ENCODE measurements around the gene NUP210L. TPM values are rescaled to one million over a fixed set of nuclear protein-coding genes. Genes with fewer than 3 reads are reported as not detected.

The NUP210L gene
- total RNA-seq, 1 donor from 2014 or later, result not detected

GRCh38 chr1:154176337-154176736 lies 21.5 kb upstream of the NUP210L start:
- H3K27me3 ChIP-seq (ENCODE audit: control insufficient read depth, insufficient read depth, low read length), result no peaks in the 10 kb centered on the region
- peak; percentile 41 for DNase-seq (ENCODE audit: low read depth)
- no peak overlapping the region for H3K4me3 ChIP-seq (ENCODE audit: low read depth, low read length)
- no peaks in the 10 kb centered on the region for H3K36me3 ChIP-seq (ENCODE audit: control insufficient read depth, insufficient read depth, low read length)
- no peak for TF ChIP-seq CTCF (IDR thresholded peaks at IDR 0.05; ENCODE audit: insufficient read depth, low read length, poor library complexity, severe bottlenecking)

- no peaks in the 10 kb centered on the region for H3K36me3 ChIP-seq (ENCODE audit: control insufficient read depth, insufficient read depth, low read length)
- H3K4me3 ChIP-seq (ENCODE audit: low read depth, low read length), result no peak overlapping the region
- no peak for DNase-seq (ENCODE audit: low read depth)
- no peak for TF ChIP-seq CTCF (IDR thresholded peaks at IDR 0.05; ENCODE audit: insufficient read depth, low read length, poor library complexity, severe bottlenecking)
- H3K27me3 ChIP-seq (ENCODE audit: control insufficient read depth, insufficient read depth, low read length), result no peaks in the 10 kb centered on the region
Measured at GRCh38 chr1:154174654-154175053, 19.8 kb upstream of the NUP210L start.

DNA sequence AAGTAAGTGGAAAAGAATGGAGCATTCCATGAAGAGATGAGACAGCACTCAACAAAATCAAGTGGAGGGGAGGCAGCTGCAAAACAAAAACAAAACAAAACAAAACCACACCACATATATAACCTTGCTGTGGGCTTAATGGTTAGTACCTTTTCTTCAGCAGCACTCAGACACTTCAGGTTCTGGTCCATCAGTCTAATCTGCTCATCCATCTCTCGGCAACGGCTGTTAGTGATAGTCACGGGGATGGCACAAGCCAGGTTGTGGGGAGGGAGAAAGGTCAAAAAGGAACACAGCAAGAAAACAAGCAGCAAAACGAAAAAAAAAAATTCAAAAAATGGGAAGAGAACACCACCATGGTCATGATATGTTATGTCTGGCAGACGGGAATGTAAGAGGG lies 17.0 kb upstream of the NUP210L start:
- H3K4me3 ChIP-seq (ENCODE audit: low read depth, low read length), result no peak overlapping the region
- TF ChIP-seq CTCF (IDR thresholded peaks at IDR 0.05; ENCODE audit: insufficient read depth, low read length, poor library complexity, severe bottlenecking), result no peak
- H3K27me3 ChIP-seq (ENCODE audit: control insufficient read depth, insufficient read depth, low read length), result no peaks in the 10 kb centered on the region
- no peaks in the 10 kb centered on the region for H3K36me3 ChIP-seq (ENCODE audit: control insufficient read depth, insufficient read depth, low read length)
- DNase-seq (ENCODE audit: low read depth), result no peak

DNA sequence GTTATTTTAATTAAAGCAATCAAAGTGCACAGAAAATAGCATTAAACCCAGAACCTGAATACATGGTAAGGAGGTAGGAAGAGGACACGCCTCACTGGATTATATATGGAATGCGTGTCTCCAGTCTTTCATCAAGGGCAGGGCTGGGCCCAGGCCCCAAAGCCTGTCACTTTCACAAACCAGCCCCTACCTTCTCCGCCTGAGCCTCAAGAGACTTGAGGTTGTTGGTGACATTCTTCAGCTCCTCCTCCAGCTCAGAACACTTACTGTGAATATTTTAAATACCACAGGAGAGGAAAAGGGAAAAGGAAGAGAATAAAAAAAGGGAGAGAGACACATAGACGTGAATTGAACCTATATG lies 16.3 kb upstream of the NUP210L start:
- no peak for TF ChIP-seq CTCF (IDR thresholded peaks at IDR 0.05; ENCODE audit: insufficient read depth, low read length, poor library complexity, severe bottlenecking)
- no peaks in the 10 kb centered on the region for H3K36me3 ChIP-seq (ENCODE audit: control insufficient read depth, insufficient read depth, low read length)

DNA sequence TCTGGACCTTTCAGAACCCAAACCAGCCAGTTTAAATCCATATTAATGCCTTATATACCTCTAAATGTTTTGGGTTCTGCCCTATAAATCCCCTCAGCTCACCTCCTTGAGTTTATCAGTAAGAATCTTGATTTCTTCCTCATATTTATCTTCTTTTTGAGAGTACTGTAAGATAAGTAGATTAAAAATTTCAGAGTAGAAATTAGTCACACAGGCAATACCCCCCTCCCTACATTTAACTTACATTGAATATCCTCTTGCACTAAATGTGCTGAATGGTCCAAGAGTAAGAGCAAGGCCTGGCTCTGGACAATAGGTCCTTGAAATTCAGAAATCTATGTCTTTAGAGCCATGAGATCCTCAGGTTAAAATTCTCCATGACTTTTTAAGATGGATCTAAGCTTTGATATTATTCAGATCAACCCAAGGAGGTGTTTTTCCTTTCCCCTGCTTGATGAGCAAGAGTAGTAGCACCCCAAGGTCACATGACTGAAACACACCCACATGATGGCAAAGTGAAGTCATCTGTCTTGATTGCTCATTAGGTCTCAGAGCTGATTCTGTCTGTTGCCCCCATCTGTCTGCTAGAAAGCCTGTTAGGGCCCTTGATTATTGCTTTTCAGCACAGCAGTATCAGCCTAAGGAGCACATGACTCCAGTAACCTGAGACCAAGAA lies 15.8 kb upstream of the NUP210L start:
- no peak for TF ChIP-seq CTCF (IDR thresholded peaks at IDR 0.05; ENCODE audit: insufficient read depth, low read length, poor library complexity, severe bottlenecking)
- no peak overlapping the region for H3K4me3 ChIP-seq (ENCODE audit: low read depth, low read length)
- no peaks in the 10 kb centered on the region for H3K27me3 ChIP-seq (ENCODE audit: control insufficient read depth, insufficient read depth, low read length)
- H3K36me3 ChIP-seq (ENCODE audit: control insufficient read depth, insufficient read depth, low read length), result no peaks in the 10 kb centered on the region
- DNase-seq (ENCODE audit: low read depth), result no peak

More for the DNA sequence above, 16.3 kb upstream of the NUP210L start:
- no peak overlapping the region for H3K4me3 ChIP-seq (ENCODE audit: low read depth, low read length)
- no peaks in the 10 kb centered on the region for H3K27me3 ChIP-seq (ENCODE audit: control insufficient read depth, insufficient read depth, low read length)
- no peak for DNase-seq (ENCODE audit: low read depth)

DNA sequence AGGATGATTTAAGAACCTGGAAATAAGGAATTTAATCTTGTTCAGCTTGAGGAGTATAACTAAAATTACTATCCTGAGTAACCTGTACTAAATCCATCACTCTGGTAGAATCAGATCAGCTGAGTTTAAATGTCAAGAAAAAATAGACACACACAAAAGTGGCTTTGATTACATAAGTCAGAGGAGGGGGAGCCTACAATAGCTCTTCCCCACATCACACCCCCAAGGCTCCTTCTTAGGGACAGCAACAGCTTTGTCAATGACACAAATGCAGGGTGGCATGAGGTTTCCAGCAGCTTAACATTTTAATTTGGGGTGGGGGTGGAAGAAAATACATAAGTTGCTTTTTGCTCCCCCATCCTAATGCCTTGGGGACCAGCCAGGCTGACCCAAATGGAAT lies 12.6 kb upstream of the NUP210L start:
- Histone ChIP-seq H3K36me3 (ENCODE audit: control insufficient read depth, insufficient read depth, low read length) (peaks cover 2% of the 10 kb centered on the region), H3K27me3 (ENCODE audit: control insufficient read depth, insufficient read depth, low read length) (no peaks in the 10 kb centered on the region), H3K4me3 (ENCODE audit: low read depth, low read length) (no peak overlapping the region)
- DNase-seq (ENCODE audit: low read depth), result no peak
- TF ChIP-seq CTCF (IDR thresholded peaks at IDR 0.05; ENCODE audit: insufficient read depth, low read length, poor library complexity, severe bottlenecking), result no peak

Measured in kidney epithelial cell (primary cell).